RWPE1 (cell line): ENCODE measurements around the gene GLRX.

Experiments
- CTCF ChIA-PET: fragments of 350-600 bp; sonication (Branson Sonifier 250); formaldehyde crosslinking; extraction: SDS; loops from one replicate; lab custom pipeline; 2021; lab: Yijun Ruan, JAX
- POLR2A ChIA-PET: fragments of 400-600 bp; formaldehyde crosslinking; extraction: SDS; loops from one replicate; lab custom pipeline; 2020; ENCODE audit warnings: antibody characterized with exemption; ENCODE audit not compliant: low non-redundant PET; lab: Yijun Ruan, JAX
- DNase-seq: peaks from one replicate; pipeline ENCODE4 v3.0.0; 2012; ENCODE audit warnings: low spot score
- H3K27ac ChIP-seq: fragments of 450-650 bp; 2 replicates; pipeline ENCODE4 v1.5.1; 2017
- TF ChIP-seq, protein P1 (sequence below): fragments of 450-650 bp; conservative IDR thresholded peaks from 2 replicates; pipeline ENCODE4 v1.5.1; 2017; ENCODE audit warnings: low read depth, mild to moderate bottlenecking

GLRX gene

DNA sequence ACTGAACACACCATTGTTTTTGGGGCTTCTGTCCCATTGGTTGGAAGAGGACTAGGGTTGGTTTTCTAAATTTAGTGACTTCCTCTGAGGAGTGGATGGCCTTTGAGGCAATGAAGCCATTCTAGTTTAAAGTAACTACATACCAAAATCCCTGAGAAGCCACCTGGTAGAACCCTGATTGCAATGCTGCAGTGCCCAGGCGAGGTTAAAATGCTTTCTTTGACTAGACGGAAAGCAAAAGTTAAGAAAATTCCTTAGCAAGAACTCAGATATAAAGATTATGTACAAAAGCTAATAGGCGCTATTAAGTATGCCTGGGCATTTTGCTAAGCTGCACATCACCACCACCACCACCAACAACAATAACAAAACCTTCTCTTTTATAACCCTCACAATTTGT is 20.6 kb downstream of the GLRX start:
- TF ChIP-seq, protein P1, sequence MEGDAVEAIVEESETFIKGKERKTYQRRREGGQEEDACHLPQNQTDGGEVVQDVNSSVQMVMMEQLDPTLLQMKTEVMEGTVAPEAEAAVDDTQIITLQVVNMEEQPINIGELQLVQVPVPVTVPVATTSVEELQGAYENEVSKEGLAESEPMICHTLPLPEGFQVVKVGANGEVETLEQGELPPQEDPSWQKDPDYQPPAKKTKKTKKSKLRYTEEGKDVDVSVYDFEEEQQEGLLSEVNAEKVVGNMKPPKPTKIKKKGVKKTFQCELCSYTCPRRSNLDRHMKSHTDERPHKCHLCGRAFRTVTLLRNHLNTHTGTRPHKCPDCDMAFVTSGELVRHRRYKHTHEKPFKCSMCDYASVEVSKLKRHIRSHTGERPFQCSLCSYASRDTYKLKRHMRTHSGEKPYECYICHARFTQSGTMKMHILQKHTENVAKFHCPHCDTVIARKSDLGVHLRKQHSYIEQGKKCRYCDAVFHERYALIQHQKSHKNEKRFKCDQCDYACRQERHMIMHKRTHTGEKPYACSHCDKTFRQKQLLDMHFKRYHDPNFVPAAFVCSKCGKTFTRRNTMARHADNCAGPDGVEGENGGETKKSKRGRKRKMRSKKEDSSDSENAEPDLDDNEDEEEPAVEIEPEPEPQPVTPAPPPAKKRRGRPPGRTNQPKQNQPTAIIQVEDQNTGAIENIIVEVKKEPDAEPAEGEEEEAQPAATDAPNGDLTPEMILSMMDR: no peak
- DNase-seq: no peak
- ChIA-PET CTCF (interaction anchor here (0.7 kb wide), 1 partner anchor 160 kb away, joined by 4 read pairs; the partner anchor contains the start of gene ELL2), POLR2A (no interaction called here)
- no peak overlapping the region for H3K27ac ChIP-seq

DNA sequence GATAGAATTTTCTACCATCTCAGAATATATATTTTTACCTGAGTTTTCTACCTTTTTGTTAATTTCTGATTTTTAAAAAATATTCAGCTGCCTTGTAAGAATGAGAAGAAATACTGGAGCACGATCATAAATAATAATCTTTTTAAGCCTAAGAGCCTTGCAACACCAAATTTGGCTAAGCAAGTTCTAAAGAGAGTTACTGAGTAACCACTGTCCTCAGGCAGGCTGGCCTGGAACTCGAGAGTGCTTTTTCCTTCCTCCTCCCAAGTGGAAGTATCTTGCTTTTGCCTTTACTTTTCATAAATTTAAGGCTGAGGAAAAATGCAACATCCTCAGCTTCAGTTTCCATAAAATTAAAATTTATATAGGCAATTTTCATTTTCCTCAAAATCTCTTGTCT is 21.0 kb downstream of the GLRX start:
- POLR2A ChIA-PET: no interaction called here
- H3K27ac ChIP-seq: no peak overlapping the region
- no peak for DNase-seq
- CTCF ChIA-PET: interaction anchor here (0.6 kb wide), 1 partner anchor 15 kb away, joined by 3 read pairs; no protein-coding TSS in a partner anchor
- TF ChIP-seq, protein P1: no peak

DNA sequence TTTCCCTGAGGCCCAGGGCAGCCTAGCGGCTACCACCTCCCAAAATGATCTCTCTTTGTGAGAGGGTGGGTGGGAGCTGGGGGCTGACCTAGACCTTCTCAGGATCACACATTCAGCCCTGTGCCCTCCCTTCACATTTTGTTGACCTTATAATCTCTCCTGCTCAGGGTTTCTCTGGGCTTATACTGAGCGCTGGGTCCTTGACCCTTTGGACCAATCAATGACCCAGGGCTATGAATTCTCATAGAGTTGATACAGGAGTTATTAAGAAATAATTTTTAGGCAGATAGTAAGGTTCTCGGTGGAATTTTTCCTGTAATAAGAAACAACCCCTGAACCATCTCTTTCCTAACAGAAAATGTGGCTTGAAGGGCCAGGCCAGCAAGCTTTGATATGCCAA is 22.0 kb downstream of the GLRX start:
- ChIA-PET POLR2A (no interaction called here), CTCF (no interaction called here)
- TF ChIP-seq, protein P1: no peak
- H3K27ac ChIP-seq: no peak overlapping the region
- DNase-seq: no peak

DNA sequence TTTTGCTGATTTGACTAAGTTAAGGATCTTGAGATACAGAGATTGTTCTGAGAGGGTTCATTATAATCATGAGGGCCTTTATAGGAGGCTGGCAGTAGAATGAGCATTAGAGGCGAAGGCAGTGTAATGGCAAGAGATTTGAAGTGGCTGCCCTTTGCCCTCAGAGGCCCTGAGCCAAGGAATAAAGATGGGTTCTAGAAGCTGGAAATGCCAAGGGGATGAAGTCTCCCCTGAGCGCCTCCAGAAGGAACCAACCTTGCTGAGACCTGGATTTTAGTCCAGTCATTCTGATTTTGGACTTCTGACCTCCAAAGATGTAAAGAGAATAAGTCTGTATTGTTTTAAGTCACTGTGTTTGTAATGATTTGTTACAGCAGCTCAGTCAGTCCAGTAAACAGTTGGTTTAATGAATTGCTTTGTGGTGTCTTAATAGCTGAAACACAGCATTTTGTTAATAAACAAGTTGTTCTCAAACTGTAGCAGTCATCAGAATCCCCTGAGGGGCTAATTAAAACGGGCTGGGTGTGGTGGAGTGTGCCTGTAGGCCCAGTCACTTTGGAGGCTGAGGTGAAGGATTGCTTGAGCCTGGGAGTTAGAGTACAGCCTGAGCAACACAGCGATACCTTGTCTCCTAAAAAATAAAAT is 23.2 kb downstream of the GLRX start:
- no peak overlapping the region for H3K27ac ChIP-seq
- ChIA-PET CTCF (interaction anchor here (0.5 to 1.2 kb wide), 3 partner anchors 18 to 545 kb away, joined by 3 to 5 read pairs (median 3); no protein-coding TSS in a partner anchor), POLR2A (no interaction called here)
- TF ChIP-seq, protein P1: no peak
- DNase-seq: no peak

DNA sequence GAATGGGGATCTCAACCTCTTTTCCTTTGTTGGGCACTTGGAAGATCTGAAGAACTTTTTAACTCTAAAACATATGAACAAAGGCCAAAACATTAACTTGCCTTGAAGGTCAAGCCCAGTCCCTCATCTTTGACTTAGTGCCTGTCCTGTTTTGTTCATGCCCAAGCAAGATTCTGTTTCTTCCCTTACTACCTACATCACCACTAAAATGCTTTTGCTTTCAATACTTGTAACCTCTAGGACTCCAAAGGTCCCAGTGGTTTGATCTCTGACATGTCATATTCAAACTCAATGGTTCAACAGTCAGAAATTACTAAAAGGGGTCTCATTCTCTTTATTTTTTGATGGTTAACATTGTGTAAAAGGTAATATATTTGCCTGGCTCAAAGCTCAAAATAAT is 24.0 kb downstream of the GLRX start:
- TF ChIP-seq, protein P1: no peak
- no peak for DNase-seq
- no peak overlapping the region for H3K27ac ChIP-seq
- POLR2A ChIA-PET: no interaction called here
- CTCF ChIA-PET: interaction anchor here (0.5 to 1.2 kb wide), 2 partner anchors 127 to 546 kb away, joined by 3 to 5 read pairs; no protein-coding TSS in a partner anchor

DNA sequence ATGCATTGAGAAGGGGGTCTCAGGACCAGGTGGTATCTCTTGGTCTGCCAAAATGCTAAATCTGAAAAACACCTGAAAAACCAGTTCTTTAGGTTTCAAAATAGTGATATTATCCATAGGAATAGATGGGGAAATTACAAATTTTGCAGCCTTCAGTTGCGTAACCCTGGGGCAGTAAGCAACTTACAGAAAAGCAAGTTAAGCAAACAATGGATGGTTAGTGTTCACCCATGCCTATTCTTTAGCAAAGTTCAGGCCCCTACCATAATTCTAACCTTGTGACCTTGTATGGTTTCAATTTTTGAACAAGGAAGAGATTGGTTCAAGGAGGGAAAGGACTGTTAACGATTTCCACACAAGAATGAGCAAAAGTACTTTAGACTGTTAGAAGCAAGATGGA is 24.5 kb downstream of the GLRX start:
- no peak overlapping the region for H3K27ac ChIP-seq
- CTCF ChIA-PET: no interaction called here
- POLR2A ChIA-PET: no interaction called here
- DNase-seq: no peak
- TF ChIP-seq, protein P1: no peak
